PC-3 (cell line): ENCODE data around the gene CCNL2.

ENCODE experiments used
- CTCF ChIP-seq: fragments of 300-600 bp; sonication (generic); conservative IDR thresholded peaks from 2 replicates; pipeline ENCODE4 v1.5.1; 2017; ENCODE audit warnings: antibody characterized with exemption, low read depth, mild to moderate bottlenecking, low read length
- EZH2 ChIP-seq: fragments of 300-600 bp; sonication (generic); IDR thresholded peaks from one replicate; pipeline ENCODE4 v1.6.1; 2017; ENCODE audit warnings: antibody characterized with exemption, mild to moderate bottlenecking, low read length; ENCODE audit not compliant: unreplicated experiment
- EZH2phosphoT487 ChIP-seq: fragments of 300-600 bp; sonication (generic); IDR thresholded peaks from 2 replicates; pipeline ENCODE4 v1.6.1; 2018; ENCODE audit warnings: mild to moderate bottlenecking, antibody characterized with exemption, low read length, borderline replicate concordance

- no peak for TF ChIP-seq CTCF
- no peak for TF ChIP-seq EZH2
- no peak for TF ChIP-seq EZH2phosphoT487
Observed at GRCh38 chr1:1367315-1367714, 31.8 kb downstream of the CCNL2 start.
